Fibroblast of villous mesenchyme (primary cell): ENCODE data around the gene MTHFD1L. TPM values are rescaled to one million over a fixed set of nuclear protein-coding genes. Genes with fewer than 3 reads are reported as not detected.

Source experiments
- DNase-seq: peaks from one replicate; pipeline ENCODE4 v3.0.0-alpha.2; 2010; ENCODE audit warnings: low read depth
- H3K4me3 ChIP-seq: 2 replicates; pipeline ENCODE4 v1.5.1; 2011; ENCODE audit warnings: low read depth, mild to moderate bottlenecking, low read length
- CTCF ChIP-seq: IDR thresholded peaks from 2 replicates; pipeline ENCODE4 v1.5.1; 2012; ENCODE audit warnings: low read depth, mild to moderate bottlenecking, low read length; ENCODE audit not compliant: insufficient read depth
- total RNA-seq: library from RNA; depleted of rRNA; stranded (reverse); fragments of >200 nt; gene quantifications from 2 replicates; pipeline ENCODE4 v1.2.3, GENCODE V29; 2012

The MTHFD1L gene
- total RNA-seq, 1 donor, result 43.2 TPM

GRCh38 chr6:151087861-151088598, 222.5 kb downstream of the MTHFD1L start:
- no peak for TF ChIP-seq CTCF
- DNase-seq, result peak; percentile 99
- no peak overlapping the region for H3K4me3 ChIP-seq

- H3K4me3 ChIP-seq, result no peak overlapping the region
- no peak for TF ChIP-seq CTCF
- no peak for DNase-seq
Observed at GRCh38 chr6:151088599-151088935, 223.1 kb downstream of the MTHFD1L start.

GRCh38 chr6:151088963-151089362, 223.5 kb downstream of the MTHFD1L start:
- DNase-seq, result no peak
- TF ChIP-seq CTCF, result no peak
- H3K4me3 ChIP-seq, result no peak overlapping the region

- H3K4me3 ChIP-seq, result no peak overlapping the region
- no peak for DNase-seq
- no peak for TF ChIP-seq CTCF
Observed at GRCh38 chr6:151089978-151090377, 224.5 kb downstream of the MTHFD1L start.

GRCh38 chr6:151091571-151091970, 226.1 kb downstream of the MTHFD1L start:
- no peak for TF ChIP-seq CTCF
- H3K4me3 ChIP-seq, result no peak overlapping the region
- DNase-seq, result no peak

- no peak for DNase-seq
- no peak for TF ChIP-seq CTCF
Observed at GRCh38 chr6:151092591-151092990, 227.1 kb downstream of the MTHFD1L start.

GRCh38 chr6:151093706-151094105, 228.2 kb downstream of the MTHFD1L start:
- H3K4me3 ChIP-seq, result no peak overlapping the region
- no peak for TF ChIP-seq CTCF
- no peak for DNase-seq

More at GRCh38 chr6:151092591-151092990, 227.1 kb downstream of the MTHFD1L start:
- H3K4me3 ChIP-seq, result no peak overlapping the region
